Midbrain (tissue), 1 donor: ENCODE data around the gene GPATCH8.
"Not testable (repeated sequence)": the region's sequence is repeated elsewhere in the genome, so short reads cannot be mapped to it uniquely, and the experiment has no call there.

Experiments used
- DNase-seq: peaks from one replicate; lab custom pipeline; 2025; lab: John Stamatoyannopoulos, UW

Gene GPATCH8

DNA sequence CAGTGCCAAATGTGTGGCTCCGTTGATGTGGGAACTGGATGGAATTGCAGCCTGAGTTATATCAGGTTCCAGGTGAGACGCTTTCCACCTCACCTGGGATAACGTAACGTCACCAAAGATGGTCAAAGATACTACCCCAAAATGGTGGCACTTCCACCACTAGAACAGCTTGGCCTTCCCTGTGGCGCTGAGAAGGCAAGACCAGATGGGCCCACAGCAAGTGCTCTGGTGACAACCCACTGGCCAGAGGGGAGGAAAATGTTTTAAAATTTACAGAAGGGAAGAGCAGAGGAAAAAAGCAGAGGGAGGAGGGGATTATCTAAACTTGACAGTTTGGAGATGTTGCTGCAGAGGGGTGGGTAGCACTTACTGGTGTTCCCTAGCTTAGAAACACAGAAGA lies 106.3 kb downstream of the GPATCH8 start:
- no peak for DNase-seq

- no peak for DNase-seq
Measured at GRCh38 chr17:44394833-44395232, 108.4 kb downstream of the GPATCH8 start.

- not testable (repeated sequence) for DNase-seq
Measured at GRCh38 chr17:44394112-44394511, 109.1 kb downstream of the GPATCH8 start.

DNA sequence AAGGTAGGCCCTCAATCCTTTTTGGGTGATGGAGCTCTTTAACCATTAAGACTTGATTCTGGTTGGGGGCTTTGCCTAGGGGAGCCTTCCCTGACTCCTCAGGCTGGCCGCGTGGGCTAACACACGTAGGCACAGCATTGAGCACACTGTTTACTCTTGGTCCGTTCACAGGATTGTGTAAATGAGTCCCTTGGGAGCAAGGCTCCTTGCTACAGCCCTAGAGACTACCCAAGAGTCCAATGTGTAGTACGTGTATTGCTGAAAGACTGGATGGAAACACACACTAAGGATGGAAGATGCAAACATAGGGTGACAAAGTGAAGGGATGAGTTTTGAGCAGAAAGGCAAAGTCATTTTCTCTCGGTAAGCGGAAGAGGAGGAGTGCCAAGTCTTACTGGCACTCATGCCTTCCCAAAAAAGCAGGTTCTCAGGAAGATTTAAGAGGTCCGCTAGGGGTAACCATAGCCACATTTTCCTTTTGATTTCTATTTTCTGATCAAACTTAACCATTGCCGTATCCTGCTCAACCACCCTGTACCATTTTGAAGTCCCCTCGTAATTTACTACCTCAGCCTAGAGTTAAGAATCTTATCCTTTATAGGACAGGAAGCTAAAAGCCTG lies 112.8 kb downstream of the GPATCH8 start:
- no peak for DNase-seq

GRCh38 chr17:44389723-44390202 lies 113.4 kb downstream of the GPATCH8 start:
- DNase-seq = no peak

DNA sequence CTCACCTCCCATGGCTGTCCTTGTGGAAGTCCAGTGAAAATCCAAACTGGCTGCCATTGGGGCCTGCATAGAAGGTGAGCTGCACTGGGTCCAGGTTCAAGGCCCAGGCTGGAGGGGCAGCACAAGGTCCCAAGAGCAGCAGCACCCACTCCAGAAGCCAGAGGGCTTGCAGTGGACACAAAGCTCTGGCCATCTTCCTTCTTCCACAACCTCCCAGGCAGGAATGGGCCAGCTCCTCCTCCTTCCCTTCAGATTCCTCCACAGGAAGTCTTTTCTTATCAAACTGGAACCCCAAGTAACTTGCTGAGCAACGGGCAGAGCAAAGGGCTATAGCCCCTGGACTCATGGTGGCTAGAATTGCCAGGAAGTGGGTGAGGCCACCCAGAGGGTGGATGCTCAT lies 113.9 kb downstream of the GPATCH8 start, which contains the start of gene ITGA2B:
Gene ITGA2B, minus strand, starts transcription at position 369 of the 400 bp plus-strand sequence. Its CDS starts 176 bp downstream, at position 193.
- no peak for DNase-seq

GRCh38 chr17:44387804-44388203 lies 115.4 kb downstream of the GPATCH8 start:
- DNase-seq = no peak

DNA sequence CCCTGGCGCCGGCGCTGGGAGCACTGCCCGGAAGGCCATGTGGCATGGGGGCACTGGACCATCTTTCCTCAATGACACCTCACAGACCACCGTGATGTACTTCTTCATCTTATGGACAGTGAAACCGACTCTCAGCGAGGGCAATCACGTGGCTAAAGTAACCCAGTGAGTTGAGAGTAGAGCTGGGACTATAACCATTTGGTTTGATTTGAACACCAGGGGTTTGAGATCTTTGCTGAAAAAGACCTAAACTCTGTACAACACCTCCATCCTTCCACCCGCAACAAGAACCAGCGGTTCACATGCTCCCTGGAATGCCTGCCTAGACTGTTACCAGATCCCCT lies 117.1 kb downstream of the GPATCH8 start:
- no peak for DNase-seq

GRCh38 chr17:44385287-44386181 lies 117.7 kb downstream of the GPATCH8 start:
- DNase-seq = peak; percentile 17

DNA sequence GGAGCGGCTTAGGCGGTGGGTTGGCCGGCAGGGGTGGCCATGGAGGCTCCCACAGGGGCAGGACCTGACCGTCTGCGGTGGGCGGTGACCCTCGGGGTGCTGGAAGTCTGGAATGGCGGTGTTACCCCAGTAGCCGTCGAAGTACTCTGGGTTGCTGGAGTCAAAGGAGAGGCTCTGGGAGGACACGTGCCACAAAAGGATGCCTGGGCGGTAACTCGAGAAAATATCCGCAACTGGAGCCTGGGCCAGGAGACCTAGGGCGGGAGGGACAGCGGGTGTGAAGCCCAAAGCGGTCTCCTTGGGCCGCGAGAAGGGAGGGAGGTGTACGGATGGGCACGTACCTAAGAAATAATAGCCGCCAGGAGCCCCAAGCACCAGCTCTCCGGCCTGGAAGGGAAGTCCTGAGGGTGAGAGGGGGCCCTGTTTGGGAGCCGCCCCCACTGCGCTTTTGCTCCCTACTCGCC lies 118.4 kb downstream of the GPATCH8 start:
- DNase-seq = no peak

DNA sequence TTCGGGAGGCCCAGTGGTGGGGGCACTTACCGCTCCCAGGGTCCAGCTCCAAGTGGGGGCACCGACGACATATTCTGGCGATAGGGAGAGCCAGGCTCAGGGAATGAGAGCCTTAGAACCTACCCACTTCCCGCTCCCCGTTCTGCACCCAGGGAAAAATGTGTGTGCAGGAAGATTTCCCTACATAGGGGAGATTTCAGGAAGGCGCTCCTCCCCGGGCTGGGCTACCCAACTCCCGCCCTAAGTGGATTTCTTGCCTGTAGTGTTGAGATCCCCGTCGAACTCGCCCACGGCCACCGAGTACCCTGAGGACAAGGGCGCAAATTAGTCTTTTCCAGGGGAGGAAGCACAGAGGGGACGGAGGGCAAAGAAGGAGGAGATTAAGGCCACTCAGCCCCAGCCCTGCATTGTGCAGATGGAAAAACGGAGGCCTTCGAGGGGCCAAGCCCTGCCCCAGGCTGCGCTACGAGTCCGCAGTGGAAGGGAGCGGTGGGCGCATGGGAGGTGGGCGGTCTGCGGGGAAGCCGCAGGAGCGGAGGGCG lies 118.9 kb downstream of the GPATCH8 start:
- no peak for DNase-seq

DNA sequence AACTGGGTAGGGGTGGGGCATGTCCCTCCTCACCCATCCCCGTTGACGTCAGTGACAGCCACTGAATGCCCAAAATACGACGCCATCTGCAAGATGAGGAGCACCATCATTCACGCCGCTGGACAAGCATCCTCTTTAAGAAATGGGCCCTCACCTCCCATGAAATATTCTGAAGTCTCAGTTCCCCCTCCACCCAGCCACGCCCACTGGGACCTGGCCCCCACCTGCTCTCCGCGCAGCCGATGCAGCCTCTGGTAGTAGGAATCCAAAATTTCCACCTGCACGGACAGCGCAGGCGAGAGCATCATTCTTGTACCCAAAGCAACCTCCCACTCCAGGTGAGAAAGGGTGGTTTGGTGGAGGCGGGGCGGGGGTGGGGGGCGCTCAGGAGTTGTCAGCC lies 119.3 kb downstream of the GPATCH8 start:
- no peak for DNase-seq

GRCh38 chr17:44383363-44383762 lies 119.8 kb downstream of the GPATCH8 start:
- DNase-seq = no peak

- DNase-seq = no peak
Measured at GRCh38 chr17:44382917-44383316, 120.3 kb downstream of the GPATCH8 start.

DNA sequence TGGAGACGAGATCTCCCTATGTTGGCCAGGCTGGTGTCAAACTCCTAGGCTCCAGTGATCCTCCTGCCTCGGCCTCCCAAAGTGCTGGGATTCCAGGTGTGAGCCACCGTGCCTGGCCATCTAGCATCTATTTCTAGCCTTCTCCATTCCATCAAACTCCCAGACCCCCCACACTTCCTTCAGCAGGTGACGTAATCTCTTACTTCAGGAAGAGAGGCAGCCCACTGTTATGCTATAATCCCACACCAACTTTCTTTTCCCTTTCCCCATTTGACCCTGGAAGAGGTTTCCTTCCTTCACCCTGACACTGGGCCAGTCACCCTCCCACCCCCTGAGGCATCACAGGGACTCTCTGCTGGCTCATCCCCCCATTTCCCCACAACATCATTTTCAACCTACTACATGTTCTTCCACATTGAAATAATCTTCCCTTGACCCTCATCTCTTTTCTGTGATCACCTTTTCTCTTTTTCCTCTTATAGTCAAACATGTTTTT lies 121.3 kb downstream of the GPATCH8 start:
- no peak for DNase-seq

- no peak for DNase-seq
Measured at GRCh38 chr17:44380767-44381166, 122.4 kb downstream of the GPATCH8 start.

DNA sequence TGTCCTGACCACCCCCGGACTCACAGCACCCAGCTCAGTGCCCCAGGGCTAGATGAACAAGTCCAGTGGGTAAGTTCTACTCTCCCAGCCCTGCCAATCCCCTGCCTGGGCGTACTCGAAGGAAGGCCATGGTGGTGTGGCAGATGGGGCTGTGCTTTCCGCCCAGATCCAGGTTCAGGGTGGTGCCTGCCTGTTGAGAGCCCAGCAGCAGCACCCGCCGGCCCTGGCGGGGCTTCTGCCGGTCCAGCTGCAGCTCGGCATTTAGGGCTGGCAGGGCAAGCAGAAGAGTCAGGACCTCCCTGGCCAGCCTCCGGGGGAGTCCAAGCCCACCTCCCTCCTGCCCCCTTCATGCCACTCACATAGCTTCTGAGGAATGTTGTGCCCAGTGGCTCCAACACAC lies 123.3 kb downstream of the GPATCH8 start:
- no peak for DNase-seq

- no peak for DNase-seq
Measured at GRCh38 chr17:44378171-44378705, 125.0 kb downstream of the GPATCH8 start.

GRCh38 chr17:44376779-44377178 lies 126.4 kb downstream of the GPATCH8 start:
- DNase-seq = no peak

GRCh38 chr17:44376124-44376523 lies 127.1 kb downstream of the GPATCH8 start:
- peak; percentile 40 for DNase-seq

DNA sequence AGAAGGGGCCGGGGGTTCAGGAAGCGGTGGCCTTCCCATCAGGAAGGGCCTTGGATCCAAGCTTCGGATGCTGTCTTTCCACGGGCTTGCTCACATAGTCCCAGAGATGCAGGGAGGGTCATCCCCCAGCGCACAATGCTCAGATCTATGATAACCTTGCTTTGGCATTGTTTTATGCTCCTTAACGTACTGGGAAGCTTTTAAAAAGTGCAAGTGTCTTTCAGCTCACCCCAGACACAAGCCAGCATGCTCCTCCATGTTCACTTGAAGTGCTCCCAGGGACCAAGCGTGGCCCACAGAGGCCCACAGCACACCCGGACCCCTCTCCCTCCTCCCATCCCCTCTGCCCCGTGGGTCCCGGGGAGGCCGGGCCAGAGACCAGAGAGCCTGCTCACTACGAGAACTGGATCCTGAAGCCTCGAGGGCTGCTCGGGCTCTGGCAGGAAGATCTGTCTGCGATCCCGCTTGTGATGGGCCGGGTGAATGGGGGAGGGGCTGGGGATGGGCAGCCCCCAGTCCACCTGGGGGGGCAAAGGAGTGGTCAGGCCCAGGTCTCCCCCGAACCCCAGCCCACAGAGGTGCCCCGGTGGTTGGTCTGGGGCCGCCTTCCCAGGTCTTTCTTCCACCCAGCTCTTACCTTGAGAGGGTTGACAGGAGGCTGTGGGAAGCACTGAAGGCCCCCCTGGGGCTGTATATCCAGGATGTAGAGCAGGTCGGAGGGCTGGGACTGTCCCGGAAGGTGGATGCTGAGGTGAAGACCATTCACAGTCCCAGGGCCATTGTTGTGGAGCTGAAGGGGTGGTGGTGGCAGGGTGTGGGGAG lies 127.8 kb downstream of the GPATCH8 start:
- DNase-seq = no peak
